Endothelial cell of umbilical vein (primary cell): Measurements from ENCODE around the gene DCDC1. TPM values are rescaled to one million over a fixed set of nuclear protein-coding genes. Genes with fewer than 3 reads are reported as not detected.

Experiments
- BruUV-seq: library from RNA; stranded (reverse); fragments of 400-500 nt; replicated peaks from 2 replicates; lab custom pipeline; 2021; lab: Mats Ljungman, UMichigan
- CTCF ChIA-PET: fragments of 300-600, 350-600 bp; sonication (Branson Sonifier 250); formaldehyde crosslinking; loops from one replicate; lab custom pipeline; 2021; ENCODE audit warnings: antibody characterized with exemption, inconsistent platforms; lab: Charles Lee
- POLR2A ChIA-PET: fragments of 300-600, 350-600 bp; sonication (Branson Sonifier 250); formaldehyde crosslinking; loops from one replicate; lab custom pipeline; 2021; ENCODE audit warnings: antibody characterized with exemption, inconsistent platforms; lab: Charles Lee
- DNase-seq: peaks from one replicate; pipeline ENCODE4 v3.0.0-alpha.2; 2011; ENCODE audit warnings: low read depth, low spot score
- FAIRE-seq: peaks from 2 replicates; lab custom pipeline; 2011; peaks lifted over from hg19 to GRCh38; lab: Jason Lieb, UNC
- H2AFZ ChIP-seq: 2 replicates; pipeline ENCODE4 v1.6.0; 2012; ENCODE audit warnings: low read depth, low read length, control low read depth, inconsistent platforms
- H3K27ac ChIP-seq: 2 replicates; pipeline ENCODE4 v1.5.1; 2011; ENCODE audit warnings: low read depth, mild to moderate bottlenecking, control low read depth, low read length, moderate library complexity; ENCODE audit not compliant: insufficient read depth
- H3K27me3 ChIP-seq, 2 experiments: 2 replicates each; pipeline versions ENCODE4 v1.6.0 to v1.6.1; 2011; ENCODE audit warnings: low read length in 2 of 2, mixed read lengths in 1 of 2; ENCODE audit not compliant: control insufficient read depth in 2 of 2, insufficient read depth in 2 of 2
- H3K36me3 ChIP-seq, 2 experiments: 2 replicates in 1 of 2; 3 replicates in 1 of 2; pipeline ENCODE4 v1.5.1; 2011; ENCODE audit warnings: low read length in 2 of 2, mild to moderate bottlenecking in 1 of 2, moderate library complexity in 1 of 2; ENCODE audit not compliant: control insufficient read depth in 2 of 2, insufficient read depth in 2 of 2; ENCODE audit errors: extremely low read depth in 1 of 2
- H3K4me1 ChIP-seq: 3 replicates; pipeline ENCODE4 v1.5.1; 2011; ENCODE audit warnings: mild to moderate bottlenecking, low read length; ENCODE audit not compliant: control insufficient read depth, insufficient read depth; ENCODE audit errors: extremely low read depth
- H3K4me2 ChIP-seq: 2 replicates; pipeline ENCODE4 v1.6.1; 2011; ENCODE audit warnings: low read length, control low read depth, mixed read lengths; ENCODE audit not compliant: insufficient read depth
- H3K4me3 ChIP-seq, 3 experiments: fragments of 200-600 bp in 1 of 3; sonication (generic), shearing (Covaris generic) in 1 of 3; replicated peaks in 1 of 3; 2 replicates each; pipeline ENCODE4 v1.5.1; 2011 to 2016; ENCODE audit warnings: control low read depth in 3 of 3, low read length in 3 of 3, mild to moderate bottlenecking in 2 of 3, inconsistent platforms in 1 of 3, low read depth in 1 of 3, moderate library complexity in 1 of 3; ENCODE audit not compliant: insufficient read depth in 1 of 3
- H3K79me2 ChIP-seq: 2 replicates; pipeline ENCODE4 v1.6.0; 2012; ENCODE audit warnings: low read length, inconsistent platforms; ENCODE audit not compliant: control insufficient read depth, insufficient read depth
- H3K9ac ChIP-seq: replicated peaks from 2 replicates; pipeline ENCODE3; 2011; ENCODE audit warnings: low read length, control low read depth; ENCODE audit not compliant: insufficient read depth; ENCODE audit errors: extremely low read depth
- H3K9me1 ChIP-seq: replicated peaks from 3 replicates; pipeline ENCODE4 v1.6.0; 2011; ENCODE audit warnings: mild to moderate bottlenecking, low read length; ENCODE audit not compliant: control insufficient read depth, insufficient read depth; ENCODE audit errors: extremely low read depth
- H3K9me3 ChIP-seq: replicated peaks from 2 replicates; pipeline ENCODE4 v1.5.1; 2012; ENCODE audit warnings: low read length, inconsistent platforms; ENCODE audit not compliant: control insufficient read depth, insufficient read depth
- H4K20me1 ChIP-seq: replicated peaks from 2 replicates; pipeline ENCODE3; 2011; ENCODE audit warnings: mild to moderate bottlenecking, low read length; ENCODE audit not compliant: control insufficient read depth, insufficient read depth; ENCODE audit errors: extremely low read depth
- EZH2 ChIP-seq: IDR thresholded peaks from 2 replicates; pipeline ENCODE4 v1.6.1; 2012; ENCODE audit warnings: borderline replicate concordance, low read depth, mild to moderate bottlenecking, moderate library complexity, low read length, inconsistent platforms; ENCODE audit not compliant: severe bottlenecking
- FOS ChIP-seq: IDR thresholded peaks from 2 replicates; pipeline ENCODE4 v1.6.1; 2011; ENCODE audit warnings: mild to moderate bottlenecking, low read length, moderate library complexity, borderline replicate concordance; ENCODE audit not compliant: insufficient read depth
- GATA2 ChIP-seq: IDR thresholded peaks from 2 replicates; pipeline ENCODE4 v1.7.0; 2011; ENCODE audit warnings: low read depth, mild to moderate bottlenecking, moderate library complexity, mixed read lengths, low read length; ENCODE audit not compliant: insufficient read length, insufficient read depth
- JUN ChIP-seq: IDR thresholded peaks from 2 replicates; pipeline ENCODE4 v1.6.1; 2011; ENCODE audit warnings: borderline replicate concordance, low read depth; ENCODE audit not compliant: insufficient read length, insufficient read depth
- MYC ChIP-seq: IDR thresholded peaks from one replicate; pipeline ENCODE4 v1.6.1; 2011; ENCODE audit warnings: mild to moderate bottlenecking, low read depth, low read length
- POLR2A ChIP-seq: IDR thresholded peaks from 2 replicates; pipeline ENCODE4 v1.6.1; 2012; ENCODE audit warnings: low read depth, mild to moderate bottlenecking, control low read depth, low read length
- POLR2AphosphoS5 ChIP-seq: IDR thresholded peaks from 2 replicates; pipeline ENCODE4 v1.6.1; 2012; ENCODE audit warnings: low read depth, mild to moderate bottlenecking, control low read depth, low read length, moderate library complexity; ENCODE audit not compliant: insufficient read depth
- dilution Hi-C: fragments of 300-500 bp; cut with MboI; formaldehyde crosslinking; loops from one replicate; pipeline ENCODE4 v1.15.0; 2019; ENCODE audit warnings: low sequenced_read_pairs; ENCODE audit not compliant: extremely low pct_ligation_motif_present
- intact Hi-C: fragments of 100-400 bp; cut with micrococcal nuclease; formaldehyde crosslinking; loops from one replicate; pipeline ENCODE4 v1.10.0; 2022
- polyA plus RNA-seq, 4 experiments: library from polyadenylated mRNA; depleted of rRNA in 3 of 4; stranded (reverse) in 3 of 4; unstranded in 1 of 4; fragments of >200 nt; gene quantifications; 2 replicates each; pipeline versions ENCODE4 v1.2.1 to v1.2.3, GENCODE V29; 2011 to 2012; ENCODE audit warnings: missing spikeins in 1 of 4
- total RNA-seq: library from RNA; stranded (reverse); gene quantifications from 2 replicates; pipeline ENCODE4 v1.2.3, GENCODE V29; 2021
- TF ChIP-seq, protein P1 (sequence below): IDR thresholded peaks from 2 replicates; pipeline ENCODE4 v1.6.1; 2011; ENCODE audit not compliant: insufficient read depth, insufficient read length
- TF ChIP-seq, protein P2 (sequence below), 2 donors: IDR thresholded peaks; 1 replicate in 1 of 2; 2 replicates in 1 of 2; pipeline ENCODE4 v1.5.1; 2011; ENCODE audit warnings: low read length in 2 of 2, mild to moderate bottlenecking in 2 of 2, moderate library complexity in 2 of 2, control low read depth in 1 of 2, inconsistent platforms in 1 of 2, low read depth in 1 of 2; ENCODE audit not compliant: insufficient read depth in 1 of 2; ENCODE audit errors: extremely low read depth in 1 of 2

The DCDC1 gene
- total and polyA plus RNA-seq, 2 donors (not counting 3 experiments of a cell fraction or from before 2014, with no cell fraction given) = 0.04 TPM; not detected in 1

- dilution Hi-C loops = no loop called here
- POLR2A ChIA-PET = no interaction called here
- Histone ChIP-seq H3K79me2 (no peaks in the 10 kb centered on the region), H3K27ac (no peak overlapping the region), H3K27me3 (no peaks in the 10 kb centered on the region), H2AFZ (no peak overlapping the region), H3K9ac (no peak overlapping the region), H3K4me2 (no peak overlapping the region), H3K4me1 (no peaks in the 10 kb centered on the region), H4K20me1 (no peaks in the 10 kb centered on the region), H3K9me1 (no peaks in the 10 kb centered on the region), H3K4me3 (no peak overlapping the region), H3K36me3 (no peaks in the 10 kb centered on the region), H3K9me3 (no peaks in the 10 kb centered on the region)
- no peak for DNase-seq
- intact Hi-C loops = no loop called here
- TF ChIP-seq EZH2 = no peak
- TF ChIP-seq, protein P1, sequence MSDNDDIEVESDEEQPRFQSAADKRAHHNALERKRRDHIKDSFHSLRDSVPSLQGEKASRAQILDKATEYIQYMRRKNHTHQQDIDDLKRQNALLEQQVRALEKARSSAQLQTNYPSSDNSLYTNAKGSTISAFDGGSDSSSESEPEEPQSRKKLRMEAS = no peak
- TF ChIP-seq POLR2A = no peak
- BruUV-seq = no TSS peak
- no peak for FAIRE-seq
- CTCF ChIA-PET = interaction anchor here (0.8 kb wide), 1 partner anchor 19 kb away, joined by 3 read pairs; no protein-coding TSS in a partner anchor
Measured at GRCh38 chr11:30895046-30895445, 474.5 kb downstream of the DCDC1 start.

DNA sequence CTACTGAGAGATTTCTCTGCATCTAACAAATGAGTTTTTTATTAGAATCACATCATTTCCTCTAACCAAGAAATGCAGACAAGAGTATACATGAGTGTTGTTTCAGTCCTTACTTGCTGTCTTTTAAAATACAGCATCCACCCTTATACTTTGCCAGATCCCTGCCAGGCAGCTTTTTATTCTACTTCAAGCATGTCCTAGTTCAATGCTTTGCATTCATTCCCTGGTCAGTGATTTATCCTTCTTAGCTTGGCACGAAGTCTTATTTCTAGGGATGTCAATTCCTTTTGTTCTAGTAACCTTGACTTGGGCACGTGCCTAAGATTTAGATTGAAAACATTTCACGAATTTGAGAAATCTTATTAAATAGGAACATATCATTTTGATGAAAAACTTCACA lies 476.2 kb downstream of the DCDC1 start:
- intact Hi-C loops = no loop called here
- dilution Hi-C loops = no loop called here
- FAIRE-seq = no peak

More for the DNA sequence above, 476.2 kb downstream of the DCDC1 start:
- BruUV-seq = no TSS peak
- Histone ChIP-seq H3K4me3 (no peak overlapping the region), H2AFZ (no peak overlapping the region), H3K4me2 (no peak overlapping the region), H3K36me3 (no peaks in the 10 kb centered on the region), H3K4me1 (no peaks in the 10 kb centered on the region), H3K27ac (no peak overlapping the region), H3K9me1 (no peaks in the 10 kb centered on the region), H3K79me2 (no peaks in the 10 kb centered on the region), H3K9me3 (no peaks in the 10 kb centered on the region), H3K9ac (no peak overlapping the region), H3K27me3 (no peaks in the 10 kb centered on the region), H4K20me1 (no peaks in the 10 kb centered on the region)
- CTCF ChIA-PET = no interaction called here
- POLR2A ChIA-PET = no interaction called here
- no peak for DNase-seq
- TF ChIP-seq POLR2AphosphoS5 = no peak
- TF ChIP-seq MYC = no peak
- no peak for TF ChIP-seq FOS
- TF ChIP-seq JUN = no peak
- TF ChIP-seq, protein P2, sequence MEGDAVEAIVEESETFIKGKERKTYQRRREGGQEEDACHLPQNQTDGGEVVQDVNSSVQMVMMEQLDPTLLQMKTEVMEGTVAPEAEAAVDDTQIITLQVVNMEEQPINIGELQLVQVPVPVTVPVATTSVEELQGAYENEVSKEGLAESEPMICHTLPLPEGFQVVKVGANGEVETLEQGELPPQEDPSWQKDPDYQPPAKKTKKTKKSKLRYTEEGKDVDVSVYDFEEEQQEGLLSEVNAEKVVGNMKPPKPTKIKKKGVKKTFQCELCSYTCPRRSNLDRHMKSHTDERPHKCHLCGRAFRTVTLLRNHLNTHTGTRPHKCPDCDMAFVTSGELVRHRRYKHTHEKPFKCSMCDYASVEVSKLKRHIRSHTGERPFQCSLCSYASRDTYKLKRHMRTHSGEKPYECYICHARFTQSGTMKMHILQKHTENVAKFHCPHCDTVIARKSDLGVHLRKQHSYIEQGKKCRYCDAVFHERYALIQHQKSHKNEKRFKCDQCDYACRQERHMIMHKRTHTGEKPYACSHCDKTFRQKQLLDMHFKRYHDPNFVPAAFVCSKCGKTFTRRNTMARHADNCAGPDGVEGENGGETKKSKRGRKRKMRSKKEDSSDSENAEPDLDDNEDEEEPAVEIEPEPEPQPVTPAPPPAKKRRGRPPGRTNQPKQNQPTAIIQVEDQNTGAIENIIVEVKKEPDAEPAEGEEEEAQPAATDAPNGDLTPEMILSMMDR (IDR thresholded peaks at IDR 0.05; ENCODE audit: extremely low read depth in 1 of 2, insufficient read depth in 1 of 2, low read depth in 1 of 2, low read length in 2 of 2) = no peak
- TF ChIP-seq, protein P1 = no peak
- TF ChIP-seq POLR2A = no peak
- no peak for TF ChIP-seq GATA2
- no peak for TF ChIP-seq EZH2
